Kidney epithelial cell (primary cell): ENCODE results near the gene NDUFB1. TPM values are rescaled to one million over a fixed set of nuclear protein-coding genes. Genes with fewer than 3 reads are reported as not detected.

Experiments
- DNase-seq: peaks from one replicate; pipeline ENCODE4 v3.0.0-alpha.2; 2010; ENCODE audit warnings: low read depth
- H3K27me3 ChIP-seq: 2 replicates; pipeline ENCODE4 v1.6.0; 2011; ENCODE audit warnings: low read length; ENCODE audit not compliant: control insufficient read depth, insufficient read depth
- H3K36me3 ChIP-seq: 2 replicates; pipeline ENCODE4 v1.5.1; 2011; ENCODE audit warnings: low read length; ENCODE audit not compliant: control insufficient read depth, insufficient read depth
- H3K4me3 ChIP-seq: 2 replicates; pipeline ENCODE4 v1.5.1; 2011; ENCODE audit warnings: low read depth, mild to moderate bottlenecking, control low read depth, low read length
- total RNA-seq: library from RNA; depleted of rRNA; stranded (reverse); fragments of >200 nt; gene quantifications from 2 replicates; pipeline ENCODE4 v1.2.3, GENCODE V29; 2015
- TF ChIP-seq, protein P1 (sequence below): IDR thresholded peaks from 2 replicates; pipeline ENCODE4 v1.5.1; 2011; ENCODE audit warnings: mild to moderate bottlenecking, moderate library complexity, low read length, control low read depth, inconsistent platforms; ENCODE audit not compliant: insufficient read depth, poor library complexity, severe bottlenecking

NDUFB1 gene
- total RNA-seq, 1 donor from 2014 or later, result 305 TPM

DNA sequence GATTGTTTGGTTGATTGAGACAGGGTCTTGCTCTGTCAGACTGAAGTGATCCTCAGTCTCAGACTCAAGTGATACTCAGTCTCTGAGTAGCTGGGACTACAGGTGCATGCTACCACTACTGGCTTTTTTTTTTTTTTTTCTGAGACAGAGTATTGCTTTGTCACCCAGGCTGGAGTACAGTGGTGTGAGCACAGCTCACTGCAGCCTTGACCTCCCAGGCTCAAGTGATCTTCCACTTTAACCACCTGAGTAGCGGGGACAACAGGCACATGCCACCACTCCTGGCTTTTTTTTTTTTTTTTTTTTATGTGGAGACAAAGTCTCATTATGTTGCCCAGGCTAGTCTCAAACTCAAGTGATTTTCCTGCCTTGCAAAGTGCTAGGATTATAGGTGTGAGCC lies 32.1 kb upstream of the NDUFB1 start:
- no peak overlapping the region for H3K4me3 ChIP-seq
- DNase-seq, result no peak
- H3K36me3 ChIP-seq, result no peaks in the 10 kb centered on the region
- no peaks in the 10 kb centered on the region for H3K27me3 ChIP-seq
- TF ChIP-seq, protein P1, sequence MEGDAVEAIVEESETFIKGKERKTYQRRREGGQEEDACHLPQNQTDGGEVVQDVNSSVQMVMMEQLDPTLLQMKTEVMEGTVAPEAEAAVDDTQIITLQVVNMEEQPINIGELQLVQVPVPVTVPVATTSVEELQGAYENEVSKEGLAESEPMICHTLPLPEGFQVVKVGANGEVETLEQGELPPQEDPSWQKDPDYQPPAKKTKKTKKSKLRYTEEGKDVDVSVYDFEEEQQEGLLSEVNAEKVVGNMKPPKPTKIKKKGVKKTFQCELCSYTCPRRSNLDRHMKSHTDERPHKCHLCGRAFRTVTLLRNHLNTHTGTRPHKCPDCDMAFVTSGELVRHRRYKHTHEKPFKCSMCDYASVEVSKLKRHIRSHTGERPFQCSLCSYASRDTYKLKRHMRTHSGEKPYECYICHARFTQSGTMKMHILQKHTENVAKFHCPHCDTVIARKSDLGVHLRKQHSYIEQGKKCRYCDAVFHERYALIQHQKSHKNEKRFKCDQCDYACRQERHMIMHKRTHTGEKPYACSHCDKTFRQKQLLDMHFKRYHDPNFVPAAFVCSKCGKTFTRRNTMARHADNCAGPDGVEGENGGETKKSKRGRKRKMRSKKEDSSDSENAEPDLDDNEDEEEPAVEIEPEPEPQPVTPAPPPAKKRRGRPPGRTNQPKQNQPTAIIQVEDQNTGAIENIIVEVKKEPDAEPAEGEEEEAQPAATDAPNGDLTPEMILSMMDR, result no peak

DNA sequence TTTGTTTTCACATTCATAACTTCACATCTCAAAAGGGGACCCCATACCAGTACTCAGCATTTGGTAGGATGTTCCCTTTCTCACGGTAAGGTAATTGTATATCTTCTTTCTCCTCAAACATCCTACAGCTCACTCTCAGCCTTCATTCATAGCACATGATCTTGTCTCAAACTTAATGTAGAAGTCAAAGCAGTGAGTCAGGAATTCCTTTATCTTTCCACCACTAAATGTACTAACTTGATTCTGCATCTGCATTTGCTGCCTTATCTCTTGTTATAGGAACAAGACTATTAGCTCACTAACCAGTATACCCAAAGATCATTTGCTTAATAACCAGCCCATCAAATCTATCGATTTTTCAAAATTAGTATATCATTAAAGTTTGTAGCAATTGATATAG lies 23.2 kb upstream of the NDUFB1 start:
- no peaks in the 10 kb centered on the region for H3K27me3 ChIP-seq
- TF ChIP-seq, protein P1, result no peak
- peaks cover 1% of the 10 kb centered on the region for H3K36me3 ChIP-seq
- no peak overlapping the region for H3K4me3 ChIP-seq
- no peak for DNase-seq

DNA sequence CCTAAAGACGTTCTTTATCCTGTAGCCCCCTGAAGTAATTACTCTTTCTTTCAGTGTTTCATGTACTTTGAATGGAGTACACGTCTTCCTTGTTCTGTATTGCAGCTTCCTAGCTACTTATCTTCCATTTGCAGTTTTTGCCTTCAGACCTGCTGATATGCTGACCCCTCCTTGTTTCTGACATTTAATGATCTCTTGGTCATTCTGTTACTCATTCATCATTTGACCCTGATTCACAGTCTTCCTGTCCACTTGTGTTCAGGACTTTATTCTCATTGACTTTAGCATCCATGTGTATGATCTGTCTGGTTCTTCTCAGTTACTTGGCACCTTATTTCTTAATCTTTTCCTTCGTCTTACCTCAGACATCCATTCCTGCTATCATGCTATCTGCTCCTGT lies 22.5 kb upstream of the NDUFB1 start:
- H3K27me3 ChIP-seq, result no peaks in the 10 kb centered on the region
- TF ChIP-seq, protein P1, result no peak
- no peak for DNase-seq
- no peak overlapping the region for H3K4me3 ChIP-seq
- H3K36me3 ChIP-seq, result peaks cover 1% of the 10 kb centered on the region

DNA sequence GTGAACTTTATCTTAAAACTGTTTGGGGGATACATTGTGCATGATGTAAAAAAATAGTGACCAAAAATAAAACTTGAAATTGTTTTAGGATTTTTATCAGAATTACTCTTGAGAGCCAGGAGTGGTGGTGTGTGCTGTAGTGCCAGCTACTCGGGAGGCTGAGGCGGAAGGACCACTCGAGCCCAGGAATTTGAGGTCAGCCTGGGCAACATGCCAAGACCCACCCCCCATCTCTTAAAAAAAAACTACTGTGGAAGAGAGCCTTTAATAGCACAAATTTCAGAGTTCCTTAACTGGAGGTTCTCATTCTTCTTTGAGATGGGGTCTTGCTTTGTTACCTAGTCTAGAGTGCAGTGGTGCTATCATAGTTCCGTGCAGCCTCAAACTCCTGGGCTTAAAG lies 21.8 kb upstream of the NDUFB1 start:
- Histone ChIP-seq H3K4me3 (no peak overlapping the region), H3K36me3 (peaks cover 1% of the 10 kb centered on the region), H3K27me3 (no peaks in the 10 kb centered on the region)
- DNase-seq, result no peak
- TF ChIP-seq, protein P1, result no peak

DNA sequence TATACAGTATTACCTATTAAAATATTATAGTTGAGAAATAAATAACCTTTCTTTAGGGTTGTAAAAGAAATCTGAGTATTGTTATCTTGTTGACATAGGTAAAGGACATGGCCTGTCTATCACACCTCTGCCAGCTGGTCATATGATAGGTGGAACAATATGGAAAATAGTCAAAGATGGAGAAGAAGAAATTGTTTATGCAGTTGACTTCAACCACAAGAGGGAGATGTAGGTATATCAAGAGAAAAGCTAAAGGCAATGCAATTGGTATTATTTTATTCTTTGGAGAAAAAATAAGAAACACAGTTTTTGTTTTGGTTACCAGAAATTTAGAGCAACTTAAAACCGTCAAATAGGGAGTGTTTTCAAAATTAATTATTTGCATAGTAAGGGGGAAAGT lies 13.8 kb upstream of the NDUFB1 start:
- H3K4me3 ChIP-seq, result no peak overlapping the region
- DNase-seq, result no peak
- H3K36me3 ChIP-seq, result no peaks in the 10 kb centered on the region

DNA sequence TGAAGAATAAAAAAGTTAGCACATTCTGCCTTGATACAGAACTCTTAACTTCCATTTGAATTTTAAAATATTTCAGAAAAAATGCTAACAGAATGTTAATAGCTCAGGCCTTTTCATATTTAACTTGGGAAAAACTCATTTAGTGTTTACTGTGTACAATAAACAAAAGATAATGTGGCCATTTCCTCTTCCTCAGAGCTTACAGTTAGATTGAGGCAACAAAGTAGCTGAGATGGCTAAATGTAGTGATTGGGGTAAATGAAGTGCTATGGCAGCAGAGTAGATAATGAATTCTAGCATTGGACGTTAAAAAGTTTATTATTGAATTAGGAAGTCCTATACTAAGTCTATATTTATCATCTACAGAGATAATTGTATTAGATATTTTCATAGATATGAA lies 12.9 kb upstream of the NDUFB1 start:
- TF ChIP-seq, protein P1, result no peak
- Histone ChIP-seq H3K36me3 (no peaks in the 10 kb centered on the region), H3K27me3 (no peaks in the 10 kb centered on the region), H3K4me3 (no peak overlapping the region)
- no peak for DNase-seq

More for the DNA sequence above, 13.8 kb upstream of the NDUFB1 start:
- TF ChIP-seq, protein P1, result peak; percentile 40
- no peaks in the 10 kb centered on the region for H3K27me3 ChIP-seq
